Neural cell (in vitro differentiated cells): Measurements from ENCODE around the gene CACNA1A.

Experiments used
- CTCF ChIP-seq: fragments of 450-650 bp; IDR thresholded peaks from 2 replicates; pipeline ENCODE4 v1.5.1; 2014; ENCODE audit warnings: antibody characterized with exemption, mild to moderate bottlenecking, moderate library complexity; ENCODE audit not compliant: poor library complexity, severe bottlenecking
- EP300 ChIP-seq: fragments of 450-650 bp; conservative IDR thresholded peaks from 2 replicates; pipeline ENCODE4 v1.6.1; 2014; ENCODE audit warnings: antibody characterized with exemption, mild to moderate bottlenecking, moderate library complexity; ENCODE audit not compliant: poor library complexity, severe bottlenecking
- EZH2 ChIP-seq: fragments of 200-600, 300-800 bp; shearing (Covaris generic), sonication (generic); IDR thresholded peaks from 2 replicates; pipeline ENCODE4 v1.6.1; 2014; ENCODE audit warnings: antibody characterized with exemption, low read length, borderline replicate concordance, mild to moderate bottlenecking; ENCODE audit not compliant: insufficient read depth, poor library complexity, severe bottlenecking
- MXI1 ChIP-seq: fragments of 450-650 bp; conservative IDR thresholded peaks from 2 replicates; pipeline ENCODE4 v1.6.1; 2014; ENCODE audit warnings: antibody characterized with exemption, mild to moderate bottlenecking; ENCODE audit not compliant: poor library complexity, severe bottlenecking
- POLR2AphosphoS5 ChIP-seq: IDR thresholded peaks from 2 replicates; pipeline ENCODE4 v1.6.1; 2012
- RAD21 ChIP-seq: fragments of 450-650 bp; conservative IDR thresholded peaks from 2 replicates; pipeline ENCODE4 v1.6.1; 2014; ENCODE audit warnings: antibody characterized with exemption, mild to moderate bottlenecking, moderate library complexity

GRCh38 chr19:13429563-13429962 lies 76.7 kb downstream of the CACNA1A start:
- TF ChIP-seq RAD21 = no peak
- no peak for TF ChIP-seq CTCF
- TF ChIP-seq POLR2AphosphoS5 = no peak
- no peak for TF ChIP-seq EP300
- TF ChIP-seq MXI1 = no peak
- TF ChIP-seq EZH2 = no peak
